DND-41 (cell line): ENCODE results near the gene CENPB.

Experiments
- CTCF ChIP-seq: IDR thresholded peaks from 2 replicates; pipeline ENCODE4 v1.5.1; 2012; ENCODE audit warnings: borderline replicate concordance, low read length, moderate library complexity, mild to moderate bottlenecking; ENCODE audit not compliant: poor library complexity, severe bottlenecking; ENCODE audit errors: extremely low read depth
- EZH2 ChIP-seq: IDR thresholded peaks from 3 replicates; pipeline ENCODE4 v1.6.1; 2012; ENCODE audit warnings: borderline replicate concordance, low read depth, mild to moderate bottlenecking, moderate library complexity, low read length, inconsistent platforms; ENCODE audit not compliant: severe bottlenecking

DNA sequence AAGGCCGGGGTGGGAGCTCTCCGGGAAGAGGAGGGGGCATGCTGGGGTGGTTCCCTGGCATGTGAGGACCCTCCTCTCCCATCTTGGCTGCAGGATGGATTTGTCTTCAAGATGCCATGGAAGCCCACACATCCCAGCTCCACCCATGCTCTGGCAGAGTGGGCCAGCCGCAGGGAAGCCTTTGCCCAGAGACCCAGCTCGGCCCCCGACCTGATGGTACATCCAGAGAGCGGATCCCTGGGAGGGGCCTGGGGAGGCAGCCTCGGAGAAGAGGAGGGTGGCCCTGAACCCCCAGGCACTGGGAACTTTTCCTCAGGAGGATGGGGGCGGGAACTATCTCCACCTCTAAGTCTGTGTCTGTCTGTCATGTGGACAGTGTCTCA, 14.3 kb upstream of the CENPB start:
- TF ChIP-seq CTCF (no peak), EZH2 (no peak)
